B cell (primary cell): ENCODE results near the gene TNFSF8. TPM values are rescaled to one million over a fixed set of nuclear protein-coding genes. Genes with fewer than 3 reads are reported as not detected.
A peak's percentile ranks its signal among the peaks of the same experiment; 100 is the strongest.

Source experiments
- ATAC-seq: fragments of 200-7000 bp; cut with Tn5 transposase; one replicate; pipeline ENCODE4 v1.10.0; 2021; ENCODE audit warnings: low read depth, mild to moderate bottlenecking, moderate number of reproducible peaks, moderate library complexity
- CTCF ChIA-PET: fragments of 350-600 bp; sonication (Branson Sonifier 250); formaldehyde crosslinking; loops from one replicate; lab custom pipeline; 2021; ENCODE audit warnings: antibody characterized with exemption, inconsistent platforms; lab: Charles Lee
- POLR2A ChIA-PET: fragments of 350-600 bp; sonication (Branson Sonifier 250); formaldehyde crosslinking; loops from one replicate; lab custom pipeline; 2021; ENCODE audit warnings: antibody characterized with exemption; lab: Charles Lee
- DNase-seq: peaks from one replicate; pipeline ENCODE4 v3.0.0; 2013
- H2AFZ ChIP-seq: 2 replicates; pipeline ENCODE4 v1.6.1; 2012; ENCODE audit warnings: mild to moderate bottlenecking, low read depth, low read length; ENCODE audit not compliant: insufficient read depth, poor library complexity, severe bottlenecking
- H3K27ac ChIP-seq, 2 donors: 1 replicate in 1 of 2; 2 replicates in 1 of 2; pipeline ENCODE4 v1.5.1; 2012 to 2013; ENCODE audit warnings: low read length in 2 of 2, mild to moderate bottlenecking in 2 of 2, moderate library complexity in 1 of 2
- H3K27me3 ChIP-seq, 4 experiments: fragments of 200-600 bp in 1 of 4; sonication (generic) in 1 of 4; replicated peaks in 1 of 4; 1 replicate in 2 of 4; 2 replicates in 2 of 4; pipeline versions ENCODE4 v1.6.1 to v1.7.0; 2013 to 2016; ENCODE audit warnings: low read length in 3 of 4, mild to moderate bottlenecking in 2 of 4, mixed read lengths in 1 of 4, moderate library complexity in 1 of 4; ENCODE audit not compliant: insufficient read depth in 4 of 4, control insufficient read depth in 3 of 4; ENCODE audit errors: control extremely low read depth in 1 of 4
- H3K36me3 ChIP-seq, 2 experiments: replicated peaks in 1 of 2; 1 replicate in 1 of 2; 2 replicates in 1 of 2; pipeline versions ENCODE4 v1.6.1 to v1.7.1; 2013; ENCODE audit warnings: low read length in 1 of 2; ENCODE audit not compliant: insufficient read depth in 2 of 2, control insufficient read depth in 1 of 2; ENCODE audit errors: control extremely low read depth in 1 of 2, extremely low read depth in 1 of 2
- H3K4me1 ChIP-seq, 2 donors: fragments of 200-600 bp in 1 of 2; sonication (generic) in 1 of 2; 1 replicate in 1 of 2; 2 replicates in 1 of 2; pipeline versions ENCODE4 v1.5.1 to v1.6.1; 2013 to 2017; ENCODE audit warnings: low read length in 2 of 2; ENCODE audit not compliant: control insufficient read depth in 2 of 2, insufficient read depth in 2 of 2
- H3K4me2 ChIP-seq: replicated peaks from 2 replicates; pipeline ENCODE3; 2012; ENCODE audit warnings: mild to moderate bottlenecking, low read depth, low read length; ENCODE audit not compliant: poor library complexity, severe bottlenecking
- H3K4me3 ChIP-seq, 5 experiments: fragments of 200-600 bp in 1 of 5; sonication (generic) in 1 of 5; 1 replicate in 3 of 5; 2 replicates in 2 of 5; pipeline versions ENCODE4 v1.5.1 to v1.7.0; 2011 to 2016; ENCODE audit warnings: low read length in 4 of 5, mild to moderate bottlenecking in 4 of 5, low read depth in 2 of 5, control low read depth in 1 of 5, moderate library complexity in 1 of 5; ENCODE audit not compliant: insufficient read depth in 1 of 5; ENCODE audit errors: control extremely low read depth in 1 of 5, extremely low read depth in 1 of 5
- H3K79me2 ChIP-seq: fragments of 200-600 bp; sonication (generic); one replicate; pipeline ENCODE4 v1.6.0; 2016; ENCODE audit warnings: low read length; ENCODE audit not compliant: control insufficient read depth, insufficient read depth
- H3K9ac ChIP-seq: fragments of 200-600 bp; sonication (generic); 2 replicates; pipeline ENCODE4 v1.6.1; 2017; ENCODE audit warnings: mild to moderate bottlenecking, low read length, moderate library complexity
- H3K9me3 ChIP-seq, 3 donors: one replicate each; pipeline versions ENCODE4 v1.6.1 to v1.7.1; 2013; ENCODE audit warnings: low read length in 2 of 3; ENCODE audit not compliant: control insufficient read depth in 2 of 3, insufficient read depth in 1 of 3; ENCODE audit errors: control extremely low read depth in 1 of 3
- H4K20me1 ChIP-seq: 2 replicates; pipeline ENCODE4 v1.6.0; 2012; ENCODE audit warnings: mild to moderate bottlenecking, low read length; ENCODE audit not compliant: insufficient read depth, control insufficient read depth, poor library complexity, severe bottlenecking
- H3K27ac Mint-ChIP-seq: one replicate; pipeline ENCODE4 v1.8.0; 2021; ENCODE audit warnings: mixed read lengths
- H3K27me3 Mint-ChIP-seq: one replicate; pipeline ENCODE4 v1.8.0; 2021; ENCODE audit warnings: mixed read lengths
- H3K4me1 Mint-ChIP-seq: one replicate; pipeline ENCODE4 v1.8.0; 2021; ENCODE audit warnings: mixed read lengths
- H3K4me3 Mint-ChIP-seq: one replicate; pipeline ENCODE4 v1.8.0; 2021; ENCODE audit warnings: mixed read lengths
- H3K9me3 Mint-ChIP-seq: one replicate; pipeline ENCODE4 v1.8.0; 2022; ENCODE audit warnings: mixed read lengths; ENCODE audit not compliant: insufficient read depth
- EZH2 ChIP-seq: IDR thresholded peaks from 2 replicates; pipeline ENCODE4 v1.6.1; 2012; ENCODE audit warnings: borderline replicate concordance, low read depth, mild to moderate bottlenecking, moderate library complexity, low read length; ENCODE audit not compliant: insufficient read depth, poor library complexity, severe bottlenecking
- WGBS: methylation state at CpG from one replicate; pipeline ENCODE4 v1.1.5; 2013; ENCODE audit warnings: missing lambda C conversion rate; ENCODE audit not compliant: insufficient coverage; 5-methylcytosine and 5-hydroxymethylcytosine counted together
- intact Hi-C: fragments of 100-400 bp; cut with micrococcal nuclease; formaldehyde crosslinking; loops from one replicate; pipeline ENCODE4 v1.10.0; 2022
- polyA plus RNA-seq: library from polyadenylated mRNA; depleted of rRNA; stranded (reverse); fragments of >200 nt; gene quantifications from 2 replicates; pipeline ENCODE4 v1.2.3, GENCODE V29; 2012
- total RNA-seq, 2 donors: library from RNA; stranded (reverse); fragments of 120-200 nt in 1 of 2; gene quantifications; 1 replicate in 1 of 2; 2 replicates in 1 of 2; pipeline versions ENCODE4 v1.2.3 to v1.2.4, GENCODE V29; 2013 to 2022
- TF ChIP-seq, protein P1 (sequence below): fragments of 200-600 bp; IDR thresholded peaks from one replicate; pipeline ENCODE4 v1.8.0; 2022; ENCODE audit warnings: antibody characterized with exemption, mild to moderate bottlenecking

TNFSF8 gene
- total and polyA plus RNA-seq, 2 donors (not counting 1 experiment from before 2014, with no cell fraction given), result 1.6 to 2.6 TPM

DNA sequence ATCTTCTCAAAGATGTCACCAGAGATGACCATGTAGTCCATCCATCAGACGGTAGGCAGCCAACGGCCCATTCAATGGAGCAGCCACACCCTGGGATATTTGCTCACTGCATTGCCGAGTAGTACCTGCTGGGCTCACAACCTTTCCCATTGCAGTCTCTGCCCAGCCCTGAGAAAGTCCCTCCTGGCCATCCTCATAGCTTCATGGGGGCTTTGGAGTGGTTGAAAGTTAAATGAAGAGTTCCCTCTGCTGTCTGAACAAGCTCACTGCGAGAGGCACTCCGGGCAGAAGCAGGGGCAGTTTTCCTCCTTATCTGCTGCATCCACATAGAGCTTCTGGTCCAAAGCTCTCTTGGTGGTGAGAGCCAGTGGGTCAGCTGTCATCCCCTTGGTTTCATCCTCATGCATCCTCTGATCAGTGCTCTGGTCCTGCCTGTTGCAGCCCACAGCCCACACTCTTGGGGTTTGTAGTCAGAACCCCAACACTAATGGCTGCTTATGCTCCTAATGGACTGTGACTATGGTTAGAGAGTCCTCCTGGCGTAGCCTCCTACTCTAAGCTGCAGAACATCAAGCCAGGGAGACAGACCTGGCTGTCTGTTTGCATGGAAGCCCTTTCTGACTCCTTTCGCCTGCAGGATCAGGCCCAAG lies 23.3 kb downstream of the TNFSF8 start:
- Mint-ChIP-seq H3K4me3 (no peak overlapping the region), H3K9me3 (no peaks in the 10 kb centered on the region), H3K27ac (peak overlapping the region; percentile 32), H3K27me3 (no peaks in the 10 kb centered on the region), H3K4me1 (peaks cover 59% of the 10 kb centered on the region)
- H3K27me3 ChIP-seq, result no peaks in the 10 kb centered on the region
- H3K4me3 ChIP-seq, result no peak overlapping the region
- peaks cover 1 to 3% of the 10 kb centered on the region in 2 experiments for H3K36me3 ChIP-seq
- no peak for ATAC-seq
- H4K20me1 ChIP-seq, result no peaks in the 10 kb centered on the region
- ChIA-PET CTCF (interaction anchor here (0.7 to 8.4 kb wide), 19 partner anchors 8 to 501 kb away, joined by 3 to 122 read pairs (median 5); partner anchors contain the start of genes TEX48 and TNFSF15), POLR2A (no interaction called here)
- no peak overlapping the region for H3K27ac ChIP-seq
- H3K4me2 ChIP-seq, result no peak overlapping the region
- intact Hi-C loops, result loop anchor here (1.0 kb wide), 3 partner anchors 107 to 226 kb away; no protein-coding TSS in a partner anchor
- H3K9ac ChIP-seq, result no peak overlapping the region
- H3K79me2 ChIP-seq, result no peaks in the 10 kb centered on the region
- H3K9me3 ChIP-seq, result no peaks in the 10 kb centered on the region
- peaks cover 42 to 54% of the 10 kb centered on the region in 2 donors for H3K4me1 ChIP-seq
- TF ChIP-seq, protein P1, sequence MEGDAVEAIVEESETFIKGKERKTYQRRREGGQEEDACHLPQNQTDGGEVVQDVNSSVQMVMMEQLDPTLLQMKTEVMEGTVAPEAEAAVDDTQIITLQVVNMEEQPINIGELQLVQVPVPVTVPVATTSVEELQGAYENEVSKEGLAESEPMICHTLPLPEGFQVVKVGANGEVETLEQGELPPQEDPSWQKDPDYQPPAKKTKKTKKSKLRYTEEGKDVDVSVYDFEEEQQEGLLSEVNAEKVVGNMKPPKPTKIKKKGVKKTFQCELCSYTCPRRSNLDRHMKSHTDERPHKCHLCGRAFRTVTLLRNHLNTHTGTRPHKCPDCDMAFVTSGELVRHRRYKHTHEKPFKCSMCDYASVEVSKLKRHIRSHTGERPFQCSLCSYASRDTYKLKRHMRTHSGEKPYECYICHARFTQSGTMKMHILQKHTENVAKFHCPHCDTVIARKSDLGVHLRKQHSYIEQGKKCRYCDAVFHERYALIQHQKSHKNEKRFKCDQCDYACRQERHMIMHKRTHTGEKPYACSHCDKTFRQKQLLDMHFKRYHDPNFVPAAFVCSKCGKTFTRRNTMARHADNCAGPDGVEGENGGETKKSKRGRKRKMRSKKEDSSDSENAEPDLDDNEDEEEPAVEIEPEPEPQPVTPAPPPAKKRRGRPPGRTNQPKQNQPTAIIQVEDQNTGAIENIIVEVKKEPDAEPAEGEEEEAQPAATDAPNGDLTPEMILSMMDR, result peak; percentile 50
- TF ChIP-seq EZH2, result no peak
- peak; percentile 48 for DNase-seq
- H2AFZ ChIP-seq, result no peak overlapping the region
- WGBS, result 77% methylated on average over 7 of the region's 7 CpGs

DNA sequence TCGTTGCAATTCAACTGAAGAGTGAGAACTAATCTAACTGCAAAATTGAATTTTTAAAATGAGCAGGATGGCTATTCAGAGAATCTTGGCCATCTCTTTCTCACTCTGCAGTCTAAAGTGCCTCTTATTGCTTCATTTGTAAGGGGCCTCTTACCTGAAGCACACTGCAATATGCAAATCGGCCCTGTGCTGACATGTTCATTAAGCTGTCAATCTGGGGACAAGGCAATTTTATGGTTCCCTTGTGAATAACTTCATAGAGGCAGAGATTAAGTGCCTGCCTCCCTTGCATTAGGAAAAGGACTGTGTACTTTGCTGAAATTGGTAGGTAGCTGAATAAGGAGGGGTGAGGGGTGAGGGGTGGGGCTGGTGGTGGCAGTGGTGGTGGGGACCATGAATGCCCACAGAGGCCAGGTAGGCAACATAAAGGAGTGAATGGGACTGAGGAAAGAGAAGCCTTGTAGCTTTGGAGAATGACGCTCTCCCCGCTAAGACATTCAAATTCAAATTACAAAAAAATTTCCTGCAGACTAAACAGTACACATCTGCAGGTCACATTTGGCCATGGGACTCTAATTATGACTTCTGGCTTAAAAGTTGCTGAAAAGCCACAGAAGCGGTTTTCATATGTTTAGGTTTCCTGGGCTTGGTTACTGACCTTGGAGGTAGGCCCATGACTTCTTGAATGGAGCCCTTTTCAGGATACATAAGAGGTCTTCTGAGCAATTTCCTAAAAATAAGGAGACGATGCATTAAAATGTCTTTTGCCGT lies 25.0 kb downstream of the TNFSF8 start:
- H2AFZ ChIP-seq, result no peak overlapping the region
- intact Hi-C loops, result no loop called here
- Mint-ChIP-seq H3K27ac (no peak overlapping the region), H3K9me3 (no peaks in the 10 kb centered on the region), H3K4me3 (no peak overlapping the region), H3K27me3 (no peaks in the 10 kb centered on the region), H3K4me1 (peaks cover 57% of the 10 kb centered on the region)
- POLR2A ChIA-PET, result no interaction called here
- no peak for TF ChIP-seq EZH2
- TF ChIP-seq, protein P1, result no peak
- H3K36me3 ChIP-seq, result peaks cover 1 to 3% of the 10 kb centered on the region in 2 experiments
- no peak overlapping the region for H3K27ac ChIP-seq
- no peaks in the 10 kb centered on the region for H3K9me3 ChIP-seq
- peaks cover 36 to 52% of the 10 kb centered on the region in 2 donors for H3K4me1 ChIP-seq
- H3K4me2 ChIP-seq, result no peak overlapping the region
- H3K4me3 ChIP-seq, result no peak overlapping the region
- H4K20me1 ChIP-seq, result no peaks in the 10 kb centered on the region
- DNase-seq (no peak), ATAC-seq (no peak)
- H3K27me3 ChIP-seq, result no peaks in the 10 kb centered on the region
- WGBS, result 96% methylated on average over 5 of the region's 7 CpGs
- CTCF ChIA-PET, result interaction anchor here (2.2 to 8.4 kb wide), 5 partner anchors 7 to 223 kb away, joined by 11 to 122 read pairs (median 13); partner anchors contain the start of gene TEX48
- no peak overlapping the region for H3K9ac ChIP-seq
- H3K79me2 ChIP-seq, result no peaks in the 10 kb centered on the region
